HG03457 (cell line): ENCODE measurements around the gene KNDC1.
"Not testable (repeated sequence)": the region's sequence is repeated elsewhere in the genome, so short reads cannot be mapped to it uniquely, and the experiment has no call there.

ENCODE experiments used
- ATAC-seq: cut with Tn5 transposase; IDR thresholded peaks from one replicate; pipeline ENCODE4 v1.9.1; 2021; ENCODE audit warnings: moderate number of reproducible peaks; ENCODE audit not compliant: unreplicated experiment

KNDC1 gene

DNA sequence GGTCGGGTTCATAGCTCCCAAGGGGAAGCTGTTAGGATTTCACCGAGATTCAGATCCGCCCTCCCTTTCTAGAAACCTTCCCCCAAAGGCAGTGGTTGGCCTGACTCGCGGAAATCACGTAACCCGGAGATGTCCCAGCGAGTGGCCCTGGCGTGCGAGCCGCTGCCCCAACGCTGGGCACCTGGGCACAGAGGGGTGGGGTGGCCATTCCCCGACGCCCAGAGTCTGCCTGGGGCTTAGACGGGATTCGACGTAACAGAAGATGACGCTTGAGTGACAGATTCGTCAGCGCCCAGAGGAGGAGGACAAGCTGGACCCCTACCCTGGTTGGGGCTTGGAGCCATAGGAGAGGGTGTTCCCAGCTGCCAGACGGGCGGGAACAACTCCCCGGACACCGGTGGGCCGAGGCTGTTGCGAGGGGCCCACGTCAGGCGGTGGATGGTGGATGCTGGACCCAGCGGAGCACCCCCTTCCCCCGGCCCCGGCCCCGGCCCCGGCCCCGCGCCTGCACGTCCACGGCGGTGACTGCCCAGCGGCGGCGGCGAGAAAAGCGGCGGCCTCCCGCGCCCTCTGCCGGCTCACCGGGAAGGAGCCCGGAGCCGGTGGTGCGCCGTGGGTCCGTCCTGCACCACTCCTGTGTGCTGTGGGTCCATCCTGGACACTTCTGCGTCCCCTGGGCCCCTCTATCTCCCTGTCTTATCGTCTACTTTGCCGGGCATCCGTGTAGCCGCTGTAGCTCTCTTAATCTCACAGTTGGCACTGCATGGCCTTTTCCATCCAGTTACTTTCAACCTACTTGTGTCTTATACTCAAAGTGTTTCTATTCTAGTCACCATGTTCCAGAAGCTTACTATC, 35.4 kb upstream of the KNDC1 start:
- no peak for ATAC-seq

DNA sequence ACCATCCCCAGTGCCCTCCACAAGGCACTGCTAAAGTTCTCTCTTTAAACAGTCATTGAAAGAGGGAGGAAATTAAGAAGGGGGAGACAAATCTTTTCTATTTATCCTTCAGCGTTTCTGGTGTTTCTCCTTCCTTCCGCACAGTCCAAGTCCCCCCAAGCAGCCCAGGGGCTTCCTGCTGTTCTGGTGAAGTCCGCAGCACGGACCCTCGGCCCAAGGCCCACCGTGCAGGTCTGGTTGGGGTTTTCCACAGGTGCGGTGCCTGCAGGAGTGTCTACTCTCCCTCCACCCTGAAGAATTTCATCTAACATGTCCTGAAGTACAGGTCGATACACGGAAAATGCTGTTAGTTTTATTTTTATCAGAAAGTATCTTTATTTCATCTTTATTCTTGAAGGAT, 34.1 kb upstream of the KNDC1 start:
- ATAC-seq, result no peak

DNA sequence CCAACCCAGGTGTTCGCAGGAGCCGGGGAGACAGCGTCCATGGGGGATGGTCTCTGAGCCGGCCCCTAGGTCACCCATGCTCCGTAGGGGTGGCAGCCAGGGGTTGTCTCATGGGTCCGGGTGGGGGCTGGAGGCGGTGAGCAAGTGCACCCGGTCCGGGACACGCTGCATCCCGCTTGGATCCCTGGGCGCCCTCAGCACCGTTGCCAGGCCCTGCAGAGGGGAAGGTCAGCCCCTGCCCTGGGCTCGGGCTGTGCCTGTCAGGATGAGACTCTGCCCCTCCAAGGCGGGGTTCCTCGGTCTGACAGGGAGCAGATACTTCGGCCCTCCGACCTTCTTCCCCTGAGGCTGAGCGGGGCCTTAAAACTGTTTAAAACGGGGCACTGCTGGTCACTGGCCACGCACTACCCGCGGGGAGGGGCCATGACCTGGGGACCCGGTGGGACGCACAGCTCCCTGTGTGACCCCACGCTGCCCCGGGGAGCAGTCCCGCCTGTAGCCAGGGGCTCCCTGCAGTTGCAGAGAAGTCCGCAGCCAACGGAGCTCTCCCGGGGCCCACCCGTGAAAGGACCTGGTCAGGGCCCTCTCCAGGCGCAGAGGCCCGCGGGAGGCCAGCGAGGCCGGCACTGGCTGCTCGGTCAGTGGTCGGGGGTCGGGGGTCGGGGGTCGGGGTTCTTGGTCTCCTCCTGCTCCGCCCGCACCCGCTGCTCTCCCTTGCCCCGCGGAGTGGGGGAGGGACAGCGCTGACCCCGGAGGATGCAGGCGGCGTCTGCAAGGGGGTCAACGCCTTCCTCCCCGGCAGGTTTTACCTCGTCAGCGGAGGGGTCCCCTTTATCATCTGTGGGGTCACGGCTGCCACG, 33.4 kb upstream of the KNDC1 start:
- no peak for ATAC-seq

DNA sequence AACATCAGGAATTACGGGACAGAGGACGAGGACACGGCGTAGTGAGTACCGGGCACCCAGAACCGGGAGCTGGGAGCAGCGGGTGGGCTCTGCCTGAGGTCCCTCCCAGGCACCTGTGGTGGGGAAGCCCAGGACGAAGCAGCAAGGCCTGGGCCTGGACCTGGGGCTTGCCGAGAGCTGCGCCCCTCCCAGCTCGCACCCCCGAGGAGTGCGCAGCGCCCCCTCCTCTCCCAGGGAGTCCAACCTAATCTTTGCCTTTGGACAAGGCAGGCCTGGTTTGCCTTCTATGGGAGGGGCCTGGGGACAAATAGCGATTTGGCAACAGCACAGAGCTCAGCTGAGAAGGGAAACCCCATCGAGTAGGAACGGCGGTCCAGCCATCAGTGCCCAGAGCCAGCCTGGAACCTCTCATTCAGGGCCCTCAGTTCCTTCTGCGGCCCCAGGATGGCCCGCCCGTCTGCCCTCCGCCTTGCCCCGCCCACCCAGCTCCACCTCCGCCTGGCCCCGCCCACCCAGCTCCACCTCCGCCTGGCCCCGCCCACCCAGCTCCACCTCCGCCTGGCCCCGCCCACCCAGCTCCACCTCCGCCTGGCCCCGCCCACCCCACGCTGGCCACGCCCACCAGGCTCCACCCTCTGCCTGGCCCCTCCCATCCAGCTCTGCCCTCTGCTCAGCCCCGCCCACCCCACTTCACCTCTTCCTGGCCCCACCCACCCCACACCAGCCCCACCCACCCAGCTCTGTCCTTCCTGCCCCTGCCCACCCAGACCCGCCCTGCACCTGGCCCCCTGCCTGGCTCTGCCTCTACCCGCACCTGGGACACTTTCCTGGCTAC, 32.5 kb upstream of the KNDC1 start:
- no peak for ATAC-seq

DNA sequence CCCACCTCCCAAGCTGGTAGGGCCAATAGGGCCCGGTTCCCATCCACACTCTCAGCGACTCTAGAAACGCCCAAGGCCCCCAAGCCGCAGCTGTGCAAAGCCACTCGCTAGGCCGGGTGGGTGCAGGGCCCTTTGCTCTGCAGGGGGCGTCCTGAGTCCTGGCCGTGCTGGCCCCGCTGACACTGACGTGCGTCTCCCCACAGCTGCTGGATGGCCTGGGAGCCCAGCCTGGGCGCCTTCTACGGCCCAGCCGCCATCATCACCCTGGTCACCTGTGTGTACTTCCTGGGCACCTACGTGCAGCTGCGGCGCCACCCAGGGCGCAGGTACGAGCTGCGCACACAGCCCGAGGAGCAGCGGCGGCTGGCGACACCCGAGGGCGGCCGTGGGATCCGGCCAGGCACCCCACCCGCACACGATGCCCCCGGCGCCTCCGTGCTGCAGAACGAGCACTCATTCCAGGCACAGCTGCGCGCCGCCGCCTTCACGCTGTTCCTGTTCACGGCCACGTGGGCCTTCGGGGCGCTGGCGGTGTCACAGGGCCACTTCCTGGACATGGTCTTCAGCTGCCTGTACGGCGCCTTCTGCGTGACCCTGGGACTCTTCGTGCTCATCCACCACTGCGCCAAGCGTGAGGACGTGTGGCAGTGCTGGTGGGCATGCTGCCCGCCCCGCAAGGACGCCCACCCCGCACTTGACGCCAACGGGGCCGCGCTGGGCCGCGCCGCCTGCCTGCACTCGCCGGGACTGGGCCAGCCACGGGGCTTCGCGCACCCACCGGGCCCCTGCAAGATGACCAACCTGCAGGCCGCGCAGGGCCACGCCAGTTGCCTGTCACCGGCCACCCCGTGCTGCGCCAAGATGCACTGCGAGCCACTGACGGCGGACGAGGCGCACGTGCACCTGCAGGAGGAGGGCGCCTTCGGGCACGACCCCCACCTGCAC, 31.6 kb upstream of the KNDC1 start:
- ATAC-seq, result no peak

DNA sequence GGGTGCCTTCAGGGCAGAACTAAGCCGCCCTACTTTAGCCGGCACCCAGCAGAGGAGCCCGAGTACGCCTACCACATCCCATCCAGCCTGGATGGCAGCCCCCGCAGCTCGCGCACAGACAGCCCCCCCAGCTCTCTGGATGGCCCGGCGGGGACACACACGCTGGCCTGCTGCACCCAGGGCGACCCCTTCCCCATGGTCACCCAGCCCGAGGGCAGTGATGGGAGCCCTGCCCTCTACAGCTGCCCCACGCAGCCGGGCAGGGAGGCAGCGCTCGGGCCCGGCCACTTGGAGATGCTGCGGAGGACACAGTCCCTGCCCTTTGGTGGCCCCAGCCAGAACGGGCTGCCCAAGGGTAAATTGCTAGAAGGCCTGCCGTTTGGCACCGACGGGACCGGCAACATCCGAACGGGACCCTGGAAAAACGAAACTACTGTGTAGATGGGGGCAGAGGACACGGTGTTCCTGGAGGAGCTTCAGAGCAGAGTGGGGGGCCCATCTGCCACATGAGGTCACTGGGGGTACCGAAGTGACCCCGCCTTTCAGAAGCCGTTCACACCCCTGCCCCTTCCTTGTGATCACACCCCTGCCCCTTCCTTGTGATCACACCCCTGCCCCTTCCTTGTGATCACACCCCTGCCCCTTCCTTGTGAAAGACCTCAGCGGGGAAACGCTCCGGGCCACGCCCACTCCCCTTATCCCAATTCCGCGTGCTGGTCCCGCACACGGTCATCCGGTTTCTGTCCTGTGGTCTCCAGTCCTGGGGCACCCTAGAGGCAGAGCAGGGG, 30.8 kb upstream of the KNDC1 start:
- ATAC-seq, result no peak

DNA sequence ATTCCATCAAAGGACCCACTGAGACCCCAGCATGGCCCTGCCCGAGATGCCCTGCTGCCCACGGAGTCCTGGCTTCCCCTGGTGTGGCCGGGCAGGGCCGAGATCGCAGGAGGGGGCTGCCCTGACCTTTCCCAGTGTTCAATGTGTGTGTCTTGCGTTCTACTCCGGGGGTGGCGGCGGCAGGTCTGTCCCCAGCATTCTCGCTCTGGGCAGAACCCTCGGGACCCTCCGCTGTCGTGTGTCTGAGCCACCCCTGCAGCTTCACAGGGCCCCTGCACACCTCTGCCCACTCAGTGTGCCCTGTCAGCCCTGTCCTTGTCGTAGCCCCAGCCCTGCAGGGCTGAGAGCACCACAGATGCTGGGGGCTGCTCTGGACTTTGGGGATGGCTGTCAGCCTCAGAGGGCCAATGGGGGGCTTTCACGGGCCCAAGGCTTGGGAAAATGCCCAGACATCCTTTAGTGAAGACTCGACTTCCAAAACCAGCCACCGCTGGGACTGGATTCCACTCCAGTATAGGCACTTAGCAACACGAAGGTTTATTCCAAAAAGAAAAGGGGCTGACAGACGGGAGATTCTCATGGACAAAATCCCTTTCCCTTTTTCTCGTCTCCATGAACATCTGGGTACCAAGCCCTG, 30.0 kb upstream of the KNDC1 start:
- no peak for ATAC-seq

DNA sequence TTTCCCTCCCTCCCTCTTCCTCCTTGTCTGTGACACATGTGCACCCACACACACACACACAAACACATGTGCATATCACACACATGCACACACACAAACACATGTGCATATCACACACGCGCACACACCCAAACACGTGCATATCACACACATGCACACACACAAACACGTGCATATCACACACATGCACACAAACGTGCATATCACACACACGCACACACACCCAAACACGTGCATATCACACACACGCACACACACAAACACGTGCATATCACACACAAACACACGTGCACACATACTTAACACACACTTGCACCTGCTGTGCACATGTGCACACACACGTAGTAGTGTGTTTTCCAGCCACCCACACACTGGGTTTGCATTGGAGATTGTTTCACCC, 29.4 kb upstream of the KNDC1 start:
- no peak for ATAC-seq

DNA sequence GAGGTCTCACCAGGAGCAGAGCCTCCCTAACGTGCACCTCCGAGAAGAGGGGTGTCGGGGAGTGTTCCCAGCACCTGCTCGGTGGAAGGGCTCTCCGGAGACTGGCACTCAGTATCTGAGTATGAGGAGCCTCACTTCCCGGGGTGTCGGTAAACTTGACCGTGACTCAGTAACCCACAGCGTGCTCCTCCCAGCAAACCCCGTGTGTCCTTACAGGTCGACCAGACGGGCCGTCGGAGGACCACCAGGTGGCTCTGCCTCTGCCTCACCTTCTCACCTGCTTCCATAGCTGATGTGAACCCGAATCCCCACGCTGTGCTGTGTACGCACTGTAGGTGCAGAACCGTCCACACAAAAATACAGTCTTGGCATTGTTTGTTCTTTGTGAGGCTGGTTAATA, 29.0 kb upstream of the KNDC1 start:
- no peak for ATAC-seq

DNA sequence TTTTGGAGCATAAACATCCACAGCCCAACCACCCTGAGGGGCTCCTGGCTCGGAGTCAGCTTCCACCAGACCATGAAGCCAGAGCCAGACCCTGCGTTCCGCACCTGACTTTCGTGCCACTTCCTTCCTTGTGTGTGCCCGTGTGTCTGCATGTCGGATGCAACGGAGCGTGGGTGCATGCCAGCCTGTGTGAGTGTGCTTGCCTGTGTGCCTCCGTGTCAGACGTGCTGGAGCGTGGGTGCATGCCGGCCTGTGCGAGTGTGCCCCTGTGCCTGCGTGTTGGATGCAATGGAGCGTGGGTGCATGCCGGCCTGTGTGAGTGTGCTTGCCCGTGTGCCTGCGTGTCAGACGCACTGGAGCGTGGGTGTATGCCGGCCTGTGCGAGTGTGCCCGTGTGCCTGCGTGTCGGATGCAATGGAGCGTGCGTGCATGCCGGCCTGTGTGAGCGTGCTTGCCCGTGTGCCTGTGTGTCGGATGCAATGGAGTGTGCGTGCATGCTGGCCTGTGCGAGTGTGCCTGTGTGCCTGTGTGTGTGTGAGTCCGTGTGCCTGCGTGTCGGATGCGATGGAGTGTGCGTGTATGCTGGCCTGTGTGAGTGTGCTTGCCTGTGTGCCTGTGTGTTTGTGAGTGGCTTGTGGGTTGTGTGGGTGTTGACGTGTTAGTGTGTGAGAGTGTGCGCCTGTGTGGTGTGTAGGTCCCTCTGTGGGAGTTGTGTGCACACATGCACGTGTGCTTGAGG, 28.1 kb upstream of the KNDC1 start:
- no peak for ATAC-seq

DNA sequence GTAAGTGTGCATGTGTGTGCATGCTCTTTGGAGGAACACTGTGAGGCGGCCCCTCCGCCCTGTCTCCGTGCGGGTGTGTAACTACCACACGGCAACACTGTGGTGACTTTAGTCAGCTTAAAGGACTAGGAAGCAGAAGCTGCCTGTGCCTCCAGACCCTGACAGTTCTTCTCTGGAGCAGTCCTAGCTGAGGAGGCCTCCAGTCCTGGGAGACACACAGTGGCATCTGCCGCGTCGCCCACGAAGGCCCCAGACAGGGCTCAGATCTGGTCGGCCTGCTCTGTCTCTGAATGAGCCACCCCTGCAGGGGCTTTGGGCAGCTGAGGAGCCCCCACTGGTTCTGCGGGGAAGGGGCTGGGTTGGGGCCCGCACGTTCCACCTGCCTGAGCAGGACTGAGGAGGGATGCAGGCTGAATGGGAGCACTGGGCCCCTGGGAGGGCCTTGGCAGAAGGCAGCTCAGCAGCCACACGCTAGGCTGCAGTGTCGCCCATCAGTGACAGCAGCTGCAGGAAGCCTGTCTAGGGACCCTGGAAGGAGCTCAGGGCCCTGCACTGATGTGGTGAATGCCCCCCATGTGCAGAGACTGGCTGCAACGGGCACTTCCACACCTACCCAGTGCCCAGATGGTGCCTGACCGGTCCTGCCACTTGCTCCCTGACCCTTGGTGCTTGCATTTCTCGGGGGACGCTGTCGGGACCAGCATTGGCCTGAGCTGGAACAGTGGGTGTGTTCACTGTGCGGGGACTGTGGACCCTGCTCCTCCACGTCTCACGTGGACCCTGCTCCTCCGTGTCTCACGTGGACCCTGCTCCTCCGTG, 27.3 kb upstream of the KNDC1 start:
- ATAC-seq, result no peak

DNA sequence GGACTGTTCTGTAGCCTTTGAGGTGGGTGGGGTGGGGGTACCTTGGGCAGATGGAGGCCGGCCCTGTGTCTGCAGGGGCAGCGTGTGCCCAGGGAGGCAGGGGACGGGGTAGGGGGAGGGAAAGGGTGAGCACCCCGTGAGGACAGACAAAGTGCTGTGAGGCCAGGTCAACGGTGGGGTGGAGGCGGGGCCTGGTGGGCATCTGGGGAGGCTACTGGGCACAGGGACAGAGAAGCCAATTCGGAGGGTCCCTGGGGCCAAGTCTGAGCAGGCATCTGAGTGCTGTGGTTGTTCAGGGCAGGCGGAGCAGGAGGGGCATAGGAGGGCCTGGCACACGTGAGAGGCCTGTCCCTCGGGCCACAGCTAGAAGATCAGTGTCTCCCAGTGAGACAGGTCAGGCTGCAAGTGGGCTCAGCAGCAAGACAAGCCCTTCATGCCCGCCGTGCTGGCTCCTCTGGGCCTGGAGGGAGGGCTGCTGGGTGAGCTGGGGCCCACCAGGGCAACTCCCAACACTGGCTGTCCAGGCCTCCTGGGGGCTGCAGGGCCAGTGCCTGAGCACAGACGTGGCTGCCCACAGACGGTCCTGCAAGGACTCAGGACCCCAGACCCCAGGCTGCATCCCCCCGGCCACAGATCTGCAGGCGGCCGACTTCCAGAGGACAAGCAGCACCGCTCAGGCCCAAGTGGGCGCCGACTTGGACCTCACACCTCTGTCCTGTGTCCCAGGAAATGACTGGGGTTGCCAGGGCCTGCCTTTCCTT, 26.4 kb upstream of the KNDC1 start:
- no peak for ATAC-seq

DNA sequence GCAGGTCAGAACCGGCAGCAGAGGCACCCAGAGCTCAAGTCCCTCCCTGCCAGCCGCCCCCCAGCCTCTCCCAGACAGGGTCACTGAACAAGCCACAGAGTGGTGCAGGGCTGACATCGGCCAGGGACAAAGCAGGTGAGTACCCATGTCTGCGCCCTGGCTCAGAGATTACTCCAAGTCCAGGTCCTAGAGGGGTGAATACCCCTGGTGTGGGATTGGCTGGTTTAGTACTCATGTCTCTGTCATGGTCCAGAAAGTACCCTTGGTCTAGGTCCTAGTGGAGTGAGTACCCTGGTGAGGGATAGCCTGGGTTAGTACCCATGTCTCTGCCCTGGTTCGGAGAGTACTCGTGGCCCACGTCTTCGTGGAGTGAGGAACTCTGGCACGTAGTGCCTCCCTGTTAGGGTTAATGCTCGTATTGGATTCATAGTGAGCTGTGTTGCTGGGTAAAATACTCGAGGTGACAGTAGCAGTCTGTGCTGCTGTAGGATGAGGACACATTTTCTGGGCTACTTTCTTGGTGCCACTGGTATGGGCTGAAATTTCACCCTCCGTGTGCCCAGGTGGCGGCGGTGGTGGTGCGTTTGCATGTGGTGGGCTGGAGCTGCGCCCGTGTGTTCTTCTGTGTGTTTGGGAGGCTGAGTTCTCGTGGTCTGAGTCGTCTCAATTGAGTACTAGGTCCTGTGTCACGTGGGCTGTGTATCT, 25.5 kb upstream of the KNDC1 start:
- no peak for ATAC-seq

DNA sequence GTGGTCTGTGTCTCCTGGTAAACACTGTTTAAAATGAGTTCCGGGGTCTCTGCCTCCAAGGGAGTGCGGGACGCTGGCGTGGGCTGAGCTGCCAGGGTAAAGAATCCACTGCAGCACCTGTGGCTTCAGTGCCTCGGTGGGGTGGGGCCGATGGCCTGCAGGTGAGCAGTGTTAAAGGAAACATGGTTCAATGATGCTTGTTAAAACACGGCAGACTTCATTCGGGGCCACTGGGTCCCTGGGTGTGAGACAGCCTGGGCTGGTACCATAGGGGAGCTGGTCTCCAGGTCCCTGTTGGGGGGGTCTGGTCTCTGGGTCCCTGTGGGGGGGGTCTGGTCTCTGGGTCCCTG, 24.9 kb upstream of the KNDC1 start:
- no peak for ATAC-seq

DNA sequence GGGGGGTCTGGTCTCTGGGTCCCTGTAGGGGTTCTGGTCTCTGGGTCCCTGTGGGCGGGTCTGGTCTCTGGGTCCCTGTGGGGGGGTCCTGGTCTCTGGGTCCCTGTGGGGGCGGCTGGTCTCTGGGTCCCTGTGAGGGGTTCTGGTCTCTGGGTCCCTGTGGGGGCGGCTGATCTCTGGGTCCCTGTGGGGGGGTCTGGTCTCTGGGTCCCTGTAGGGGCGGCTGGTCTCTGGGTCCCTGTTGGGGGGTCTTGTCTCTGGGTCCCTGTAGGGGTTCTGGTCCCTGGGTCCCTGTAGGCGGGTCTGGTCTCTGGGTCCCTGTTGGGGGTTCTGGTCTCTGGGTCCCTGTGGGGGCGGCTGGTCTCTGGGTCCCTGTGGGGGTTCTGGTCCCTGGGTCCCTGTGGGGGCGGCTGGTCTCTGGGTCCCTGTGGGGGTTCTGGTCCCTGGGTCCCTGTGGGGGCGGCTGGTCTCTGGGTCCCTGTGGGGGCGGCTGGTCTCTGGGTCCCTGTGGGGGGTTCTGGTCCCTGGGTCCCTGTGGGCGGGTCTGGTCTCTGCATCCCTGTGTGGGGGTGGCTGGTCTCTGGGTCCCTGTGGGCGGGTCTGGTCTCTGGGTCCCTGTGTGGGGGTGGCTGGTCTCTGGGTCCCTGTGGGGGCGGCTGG, 22.4 kb upstream of the KNDC1 start:
- not testable (repeated sequence) for ATAC-seq
